HG02970 (cell line): ENCODE data around the gene RNF225.
"Not testable (repeated sequence)": the region's sequence is repeated elsewhere in the genome, so short reads cannot be mapped to it uniquely, and the experiment has no call there.

Source experiments
- ATAC-seq: cut with Tn5 transposase; IDR thresholded peaks from one replicate; pipeline ENCODE4 v1.9.1; 2021; ENCODE audit warnings: mild to moderate bottlenecking, moderate library complexity, moderate number of reproducible peaks; ENCODE audit not compliant: unreplicated experiment, low FRiP score

The RNF225 gene

DNA sequence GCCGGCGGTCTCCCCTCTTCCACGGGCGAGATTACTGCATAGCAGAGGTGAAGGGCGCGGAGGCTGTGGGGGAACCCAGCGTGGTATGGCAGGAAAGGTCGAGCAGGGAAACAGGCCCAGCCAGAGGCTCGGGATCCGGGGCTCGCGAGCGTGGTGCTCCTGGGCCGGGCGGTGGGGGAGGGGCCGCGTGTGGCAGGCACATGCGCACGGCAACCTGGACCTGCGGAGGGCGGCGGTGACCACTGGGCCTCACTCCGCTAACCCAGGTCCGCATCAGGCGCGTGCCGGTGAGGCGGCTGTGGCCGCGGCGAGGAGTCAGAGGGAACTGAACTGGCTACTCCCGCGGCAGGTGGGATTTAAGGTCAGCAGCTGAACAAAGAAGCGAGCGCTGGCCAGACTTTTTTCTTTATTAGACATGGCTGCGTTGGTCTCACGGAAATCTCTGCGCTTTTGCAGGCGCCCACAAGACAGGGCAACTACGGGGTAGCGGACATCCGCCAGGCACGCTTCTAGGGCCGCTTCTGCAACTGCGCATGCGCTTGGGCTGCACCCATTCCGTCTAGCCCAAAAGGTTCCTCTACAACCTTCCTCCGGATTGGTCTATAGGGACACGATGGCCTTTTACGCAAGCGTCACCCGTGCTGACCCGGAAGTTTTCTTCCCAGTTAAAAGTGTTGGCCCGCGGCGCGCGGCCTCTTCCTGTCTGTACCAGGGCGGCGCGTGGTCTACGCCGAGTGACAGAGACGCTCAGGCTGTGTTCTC lies 8.7 kb upstream of the RNF225 start, which contains the start of gene RPS5:
TSS of gene RPS5 (plus strand) at position 694 of the 762 bp plus-strand sequence. CDS start 869 bp downstream, outside the sequence.
- ATAC-seq, result peak; percentile 91

DNA sequence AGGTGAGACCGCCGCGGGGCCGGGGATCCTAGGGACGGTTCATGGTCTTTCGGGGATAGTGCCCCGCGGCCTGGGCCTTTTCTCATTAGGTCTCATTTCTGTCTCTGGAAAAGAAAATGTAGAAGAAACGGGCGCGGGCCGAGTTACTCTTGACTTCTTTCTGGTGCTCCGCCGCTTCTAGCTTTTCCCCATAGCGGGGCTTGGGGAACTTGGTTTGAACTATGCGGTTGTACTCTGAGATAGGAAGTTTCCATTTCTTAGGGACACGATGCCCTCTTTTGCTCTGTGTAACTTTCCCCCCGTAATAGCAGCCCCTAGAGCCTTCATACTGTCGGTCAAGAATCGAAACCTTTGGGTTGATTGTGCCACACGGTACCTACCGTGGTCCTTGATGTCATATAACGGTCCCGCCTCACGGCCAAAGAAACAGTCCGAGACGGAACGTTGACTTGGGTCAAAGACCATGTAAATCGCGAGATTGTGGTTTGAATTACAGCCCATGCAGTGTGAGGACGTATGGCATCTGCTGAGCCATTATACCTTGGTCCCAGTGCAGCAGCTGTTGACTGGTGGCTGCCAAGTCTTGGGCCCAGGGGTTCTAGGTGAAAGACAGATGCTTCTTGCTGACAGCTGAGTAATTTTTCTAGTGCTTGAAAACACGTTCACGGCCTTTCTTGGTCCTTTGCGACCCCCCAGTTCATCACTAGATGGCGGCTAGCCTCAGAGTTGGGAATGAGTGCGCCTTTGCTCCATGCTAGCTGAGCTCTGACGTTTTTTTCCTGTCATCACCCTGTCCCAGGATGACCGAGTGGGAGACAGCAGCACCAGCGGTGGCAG lies 7.9 kb upstream of the RNF225 start:
- ATAC-seq, result peak; percentile 5

DNA sequence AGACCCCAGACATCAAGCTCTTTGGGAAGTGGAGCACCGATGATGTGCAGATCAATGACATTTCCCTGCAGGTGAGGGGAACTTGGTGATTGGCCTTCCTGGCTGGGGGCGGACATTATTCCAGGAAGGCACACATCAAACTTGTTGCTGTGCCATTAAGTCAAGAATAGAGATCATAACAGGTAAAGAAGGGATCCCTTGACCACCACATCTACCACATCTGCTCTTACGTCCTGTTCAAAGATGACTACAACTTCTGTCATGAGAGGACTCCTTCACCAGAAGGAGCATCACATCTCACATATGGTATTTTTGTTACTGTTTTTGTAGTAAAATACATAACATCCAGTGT lies 7.3 kb upstream of the RNF225 start:
- no peak for ATAC-seq

DNA sequence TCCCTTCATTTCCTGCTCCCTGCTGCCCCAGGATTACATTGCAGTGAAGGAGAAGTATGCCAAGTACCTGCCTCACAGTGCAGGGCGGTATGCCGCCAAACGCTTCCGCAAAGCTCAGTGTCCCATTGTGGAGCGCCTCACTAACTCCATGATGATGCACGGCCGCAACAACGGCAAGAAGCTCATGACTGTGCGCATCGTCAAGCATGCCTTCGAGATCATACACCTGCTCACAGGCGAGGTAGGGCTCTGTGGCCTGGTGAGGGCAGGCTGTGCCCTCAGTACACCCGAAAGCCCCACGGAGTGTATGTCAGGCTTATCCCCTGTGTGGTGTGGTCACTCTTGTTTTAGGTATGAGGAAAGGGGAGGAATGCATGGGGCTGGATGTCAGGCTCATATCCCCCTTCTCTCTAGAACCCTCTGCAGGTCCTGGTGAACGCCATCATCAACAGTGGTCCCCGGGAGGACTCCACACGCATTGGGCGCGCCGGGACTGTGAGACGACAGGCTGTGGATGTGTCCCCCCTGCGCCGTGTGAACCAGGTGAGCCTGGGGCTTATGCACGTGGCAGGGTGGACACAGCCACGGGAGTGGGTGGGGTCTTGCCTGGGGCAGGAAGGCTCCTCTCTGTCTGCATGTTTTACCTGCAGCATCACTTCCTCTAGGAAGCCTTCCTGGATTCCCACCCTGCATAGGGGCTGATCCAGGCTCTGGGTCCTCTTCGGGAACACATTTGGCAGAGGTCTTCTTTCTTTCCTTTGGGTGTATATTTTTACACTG lies 2.3 kb upstream of the RNF225 start:
- ATAC-seq, result no peak

DNA sequence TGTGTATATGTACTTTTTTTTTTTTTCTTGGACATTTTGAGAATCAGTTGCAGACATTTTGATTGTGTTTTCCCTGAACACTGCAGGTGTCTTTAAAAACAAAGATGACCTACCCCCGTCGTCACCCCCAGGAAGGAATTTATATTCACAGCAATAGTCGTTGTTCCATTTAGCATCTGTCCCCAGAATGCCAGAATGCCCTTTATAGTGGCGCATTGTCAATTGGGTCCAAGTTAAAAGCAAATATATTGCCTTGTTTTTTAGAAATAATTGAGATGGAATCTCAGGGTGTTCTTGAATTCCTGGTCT lies 1.8 kb upstream of the RNF225 start:
- no peak for ATAC-seq

DNA sequence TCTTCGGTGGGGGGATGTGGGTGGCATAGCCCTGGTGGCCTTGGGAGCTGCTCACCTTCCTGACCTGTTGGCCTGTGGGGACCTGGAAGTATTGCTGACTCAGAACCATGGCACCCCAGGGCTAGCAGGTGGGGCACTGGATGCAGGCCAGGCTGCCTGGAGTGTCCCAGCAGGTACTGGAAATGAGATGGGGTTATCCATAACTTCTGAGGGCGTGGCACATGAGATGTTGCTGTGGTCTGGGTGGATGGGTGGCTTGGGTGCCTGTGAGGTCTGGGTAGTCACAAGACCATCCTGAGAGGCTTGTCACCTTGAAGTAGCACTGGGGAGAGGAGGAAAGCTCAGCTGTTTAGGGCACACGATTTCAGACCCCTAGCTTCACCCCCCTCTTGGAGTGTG lies 636 bp upstream of the RNF225 start:
- no peak for ATAC-seq

DNA sequence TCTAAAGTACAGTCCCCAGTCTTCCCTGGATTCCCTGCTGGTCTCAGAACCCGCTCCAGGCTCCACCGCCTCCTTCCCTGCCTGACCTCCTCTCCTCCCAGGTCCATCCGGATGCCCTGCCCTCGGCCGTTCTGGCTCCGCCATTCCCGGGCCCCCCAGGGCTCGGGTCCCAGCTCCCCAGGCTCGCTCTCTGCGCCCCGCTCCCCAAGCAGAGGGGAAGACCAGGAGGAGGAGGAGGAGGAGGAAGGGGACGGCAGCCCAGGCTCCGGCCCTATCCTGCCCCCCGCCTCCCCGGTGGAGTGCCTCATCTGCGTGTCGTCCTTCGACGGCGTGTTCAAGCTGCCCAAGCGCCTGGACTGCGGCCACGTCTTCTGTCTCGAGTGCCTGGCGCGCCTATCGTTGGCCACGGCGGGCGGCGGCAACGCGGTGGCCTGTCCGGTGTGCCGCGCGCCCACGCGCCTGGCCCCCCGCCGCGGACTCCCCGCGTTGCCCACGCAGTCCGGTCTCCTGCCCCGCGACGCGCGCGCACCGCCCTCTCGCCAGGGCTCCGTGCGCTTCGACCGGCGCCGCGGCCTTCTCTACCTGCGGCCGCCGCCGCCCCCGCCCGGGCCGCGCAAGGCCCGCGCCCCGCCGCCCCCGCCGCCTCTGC lies 647 bp downstream of the RNF225 start:
- ATAC-seq, result no peak

DNA sequence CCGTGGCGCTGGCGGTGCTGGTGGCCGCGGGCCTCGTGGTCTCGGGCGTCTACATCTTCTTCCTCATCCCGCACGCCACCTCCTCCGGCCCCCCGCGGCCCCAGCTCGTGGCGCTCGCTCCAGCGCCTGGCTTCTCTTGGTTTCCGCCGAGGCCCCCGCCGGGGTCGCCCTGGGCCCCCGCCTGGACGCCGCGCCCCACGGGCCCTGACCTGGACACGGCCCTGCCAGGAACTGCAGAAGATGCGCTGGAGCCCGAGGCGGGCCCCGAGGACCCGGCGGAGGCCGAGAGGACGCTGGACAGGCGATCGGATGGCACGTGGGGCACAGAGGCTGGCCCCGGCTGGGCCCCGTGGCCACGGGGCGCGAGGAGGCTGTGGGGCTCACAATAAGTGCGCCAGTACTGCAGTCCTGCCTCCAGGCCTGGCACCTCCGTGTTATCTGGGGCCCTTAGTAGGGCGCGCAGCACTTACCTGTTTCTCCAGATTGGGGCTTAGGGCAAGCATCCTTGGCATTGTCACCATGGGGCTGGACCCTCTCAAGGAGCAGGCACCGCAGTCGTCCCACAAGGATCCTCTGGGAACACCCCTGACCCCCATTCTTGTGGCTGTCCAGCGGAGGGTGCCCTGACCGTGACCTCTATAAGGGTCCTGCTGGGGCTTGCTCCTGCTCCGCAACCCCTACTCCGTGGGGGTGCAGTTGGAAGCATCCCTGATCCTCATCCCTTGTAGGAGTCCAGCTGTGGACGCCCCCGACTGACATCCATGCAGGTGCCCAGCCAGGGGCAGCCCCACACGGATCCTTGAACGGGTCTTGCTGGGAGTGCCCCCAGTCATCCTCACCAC lies 1.5 kb downstream of the RNF225 start:
- no peak for ATAC-seq

DNA sequence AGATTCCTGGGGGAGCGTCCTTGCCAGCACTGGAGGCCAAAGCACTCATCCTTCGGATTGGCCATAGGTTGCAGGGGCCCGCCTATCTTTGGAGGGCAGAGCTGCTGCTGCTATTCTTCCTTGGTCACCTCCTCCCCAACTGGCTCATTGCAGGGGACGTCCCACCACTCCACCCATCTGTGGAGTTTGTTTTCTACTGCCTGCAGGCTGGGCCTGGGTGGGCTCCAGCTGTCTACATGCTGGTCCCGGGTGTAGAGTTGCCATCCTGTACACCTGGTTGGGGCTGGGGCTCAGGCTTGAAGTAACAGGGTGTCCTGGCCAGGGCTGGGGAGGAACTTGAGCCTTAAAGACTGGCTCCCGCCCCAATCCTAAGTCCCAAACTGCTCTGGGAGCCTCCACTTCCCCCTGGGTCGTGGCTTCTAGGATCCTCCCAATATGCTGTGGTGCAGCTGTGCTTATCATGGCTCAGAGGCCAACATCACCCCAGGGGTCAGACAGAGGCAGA lies 2.1 kb downstream of the RNF225 start:
- no peak for ATAC-seq

DNA sequence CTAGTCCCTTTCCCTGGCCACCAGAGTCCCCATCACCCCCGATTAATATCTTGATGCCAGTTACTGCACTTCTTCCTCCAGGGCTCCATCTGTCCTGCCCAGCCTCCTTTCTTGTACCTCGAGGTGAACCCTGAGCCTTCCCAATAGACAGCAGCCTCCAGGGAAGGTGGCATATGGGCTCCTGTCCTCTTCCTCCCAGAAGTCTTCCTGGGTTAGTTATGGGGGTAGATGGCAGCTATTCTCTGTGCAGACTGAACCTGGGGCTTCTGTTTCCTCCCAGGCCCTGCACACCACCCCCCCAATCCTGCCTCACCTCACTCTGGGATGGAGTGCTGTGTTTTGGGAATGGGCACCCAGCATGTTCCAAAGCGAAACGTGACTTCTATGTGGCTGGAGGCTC lies 2.6 kb downstream of the RNF225 start:
- no peak for ATAC-seq

DNA sequence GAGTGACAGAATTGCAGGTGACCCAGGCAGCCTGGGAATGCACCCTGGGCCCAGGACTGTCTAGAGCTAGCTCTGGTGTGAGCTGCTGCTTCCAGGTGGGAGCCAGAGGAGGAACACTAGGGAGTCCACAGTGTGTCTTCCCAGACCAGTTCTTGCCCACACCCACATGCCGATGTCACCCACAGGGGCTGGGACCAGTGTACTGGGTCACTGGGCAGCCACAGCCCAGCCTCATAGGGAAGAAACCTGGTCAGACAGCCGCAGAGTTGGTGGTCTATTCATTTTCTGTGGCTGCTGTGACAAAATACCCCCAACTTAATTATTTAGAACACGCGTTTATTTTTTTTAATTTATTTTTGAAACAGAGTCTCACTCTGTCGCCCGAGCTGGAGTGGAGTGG lies 3.1 kb downstream of the RNF225 start:
- ATAC-seq, result no peak

DNA sequence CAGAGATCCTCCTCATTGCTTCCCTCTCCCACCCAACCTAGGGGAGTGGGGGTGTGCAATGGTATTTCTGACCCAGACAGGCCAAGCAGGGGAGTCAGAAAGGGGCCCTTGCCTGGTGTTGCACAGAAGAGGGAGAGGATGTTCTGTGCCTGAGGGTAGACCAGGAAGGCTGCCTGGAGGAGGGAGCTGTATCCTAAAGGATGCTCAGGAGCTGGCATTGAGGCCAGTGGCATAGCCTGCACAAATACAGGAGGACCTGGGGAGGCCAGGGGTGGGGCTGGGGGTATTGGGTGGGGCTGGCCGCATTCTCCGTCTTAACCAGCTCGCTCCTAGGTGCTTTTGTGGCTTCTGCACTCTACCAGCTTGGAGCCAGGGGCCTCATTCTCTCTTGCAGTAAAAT lies 4.4 kb downstream of the RNF225 start:
- ATAC-seq, result no peak

DNA sequence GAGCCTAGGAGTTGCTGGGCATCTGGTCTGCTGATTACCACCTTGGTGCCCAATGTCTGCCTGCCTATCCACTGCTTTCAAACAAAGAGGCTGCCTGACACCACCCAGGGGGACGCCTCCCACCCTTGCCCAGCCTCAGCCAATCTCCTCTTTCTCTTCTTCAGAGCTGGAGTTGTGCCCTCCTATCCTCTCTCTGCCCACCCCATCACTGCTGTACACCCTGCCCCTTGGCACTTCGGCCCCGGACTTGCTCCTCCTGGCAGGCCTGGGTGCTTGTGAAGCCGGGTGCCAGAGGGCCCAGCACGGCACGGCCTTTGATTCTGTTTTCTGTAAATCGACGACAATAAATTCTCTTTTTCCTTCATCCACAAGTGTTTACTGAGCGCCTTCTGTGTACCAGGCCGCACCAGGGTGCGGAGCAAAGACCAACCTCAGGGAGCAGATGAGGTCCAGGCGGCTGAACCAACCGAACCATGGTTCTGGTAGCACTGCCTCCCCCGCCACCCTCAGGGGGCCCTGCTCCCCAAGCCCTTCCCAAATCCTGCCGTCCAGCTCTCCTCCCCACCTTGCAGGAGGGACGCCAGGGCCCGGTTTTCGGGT lies 5.0 kb downstream of the RNF225 start:
- no peak for ATAC-seq

DNA sequence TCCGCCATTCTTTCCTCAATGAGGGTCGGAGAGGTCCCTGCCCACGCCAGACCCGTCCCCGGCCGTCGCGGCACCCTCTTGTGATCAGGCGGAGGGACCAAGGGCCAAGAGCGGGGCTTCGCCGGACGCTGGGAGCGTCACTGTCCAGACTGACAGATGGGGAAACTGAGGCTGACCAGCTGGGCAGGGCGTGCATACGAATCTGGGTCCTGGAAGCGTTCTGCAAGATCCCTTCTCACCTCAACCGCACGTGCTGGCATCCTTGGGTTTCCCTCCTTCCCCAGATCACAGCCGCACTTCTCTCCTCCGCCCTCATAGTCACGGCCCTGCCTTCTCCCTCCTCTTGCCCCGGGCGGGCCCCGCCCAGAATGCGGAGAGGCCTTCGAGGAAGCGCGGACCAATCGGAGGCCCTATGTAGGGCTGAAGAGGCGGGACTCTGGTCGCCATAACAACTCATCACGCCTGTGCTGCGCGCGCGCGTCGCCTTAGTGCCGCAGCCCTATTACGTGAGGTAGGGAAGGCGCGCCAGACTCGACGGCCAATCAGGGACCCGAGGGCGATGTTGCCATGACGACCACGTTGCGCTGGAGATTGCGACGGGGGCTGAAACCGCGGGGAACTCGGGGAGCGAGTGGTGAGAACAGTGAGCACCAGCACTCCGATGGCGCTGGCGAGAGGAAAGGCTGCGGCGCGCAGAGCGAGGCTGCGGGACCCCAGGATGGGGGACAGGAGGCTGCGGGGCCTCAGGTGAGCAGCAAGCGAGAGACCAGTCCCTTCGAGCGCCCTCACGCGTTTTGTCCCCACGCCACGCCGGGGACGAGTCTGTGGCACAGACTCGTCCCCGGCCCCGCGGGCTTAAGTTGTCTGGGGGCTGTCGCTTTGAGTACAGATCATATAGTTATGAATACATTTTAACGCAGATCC lies 5.7 kb downstream of the RNF225 start:
- ATAC-seq, result peak; percentile 98

DNA sequence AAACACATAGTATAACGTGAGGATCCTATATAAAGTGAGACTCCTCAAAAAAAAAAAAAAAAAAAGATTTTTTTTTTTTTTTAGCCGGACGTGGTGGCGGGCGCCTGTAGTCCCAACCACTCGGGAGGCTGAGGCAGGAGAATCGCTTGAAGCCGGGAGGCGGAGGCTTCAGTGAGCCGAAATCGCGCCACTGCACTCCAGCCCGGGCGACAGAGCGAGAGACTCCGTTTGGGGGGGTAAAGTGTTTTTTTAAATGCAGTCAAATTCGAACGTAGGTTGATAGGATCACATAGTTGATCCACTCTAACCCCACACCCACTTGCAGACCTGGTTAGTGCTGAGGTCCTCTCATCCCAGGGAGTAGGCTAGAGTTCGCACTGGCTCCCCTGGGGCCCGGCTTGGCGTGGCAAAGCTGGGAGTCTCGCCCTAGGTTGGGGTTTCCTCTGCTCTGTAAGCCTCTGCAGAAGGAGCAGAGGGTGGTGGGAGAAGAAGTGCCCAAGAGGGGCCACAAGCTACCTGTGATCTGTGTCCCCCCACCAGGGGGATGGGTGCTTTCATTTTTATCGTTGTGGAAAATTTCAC lies 6.5 kb downstream of the RNF225 start:
- no peak for ATAC-seq

DNA sequence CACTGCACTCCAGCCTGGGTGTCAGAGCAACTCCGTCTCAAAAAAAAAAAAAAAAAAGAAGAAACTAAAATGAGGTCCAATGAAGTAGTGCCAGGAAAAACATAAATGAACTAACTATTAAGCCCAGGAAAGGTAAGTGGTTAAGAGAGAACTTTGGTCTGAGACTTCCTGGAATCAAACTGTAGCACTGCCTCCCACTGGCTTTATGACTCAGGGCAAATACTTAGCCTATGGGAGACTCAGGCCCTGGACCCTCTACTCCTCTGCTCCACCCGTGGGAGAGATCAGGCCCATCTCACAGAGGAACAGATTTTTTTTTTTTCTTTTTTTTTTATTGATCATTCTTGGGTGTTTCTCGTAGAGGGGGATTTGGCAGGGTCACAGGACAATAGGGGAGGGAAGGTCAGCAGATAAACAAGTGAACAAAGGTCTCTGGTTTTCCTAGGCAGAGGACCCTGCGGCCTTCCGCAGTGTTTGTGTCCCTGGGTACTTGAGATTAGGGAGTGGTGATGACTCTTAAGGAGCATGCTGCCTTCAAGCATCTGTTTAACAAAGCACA lies 8.5 kb downstream of the RNF225 start:
- not testable (repeated sequence) for ATAC-seq

DNA sequence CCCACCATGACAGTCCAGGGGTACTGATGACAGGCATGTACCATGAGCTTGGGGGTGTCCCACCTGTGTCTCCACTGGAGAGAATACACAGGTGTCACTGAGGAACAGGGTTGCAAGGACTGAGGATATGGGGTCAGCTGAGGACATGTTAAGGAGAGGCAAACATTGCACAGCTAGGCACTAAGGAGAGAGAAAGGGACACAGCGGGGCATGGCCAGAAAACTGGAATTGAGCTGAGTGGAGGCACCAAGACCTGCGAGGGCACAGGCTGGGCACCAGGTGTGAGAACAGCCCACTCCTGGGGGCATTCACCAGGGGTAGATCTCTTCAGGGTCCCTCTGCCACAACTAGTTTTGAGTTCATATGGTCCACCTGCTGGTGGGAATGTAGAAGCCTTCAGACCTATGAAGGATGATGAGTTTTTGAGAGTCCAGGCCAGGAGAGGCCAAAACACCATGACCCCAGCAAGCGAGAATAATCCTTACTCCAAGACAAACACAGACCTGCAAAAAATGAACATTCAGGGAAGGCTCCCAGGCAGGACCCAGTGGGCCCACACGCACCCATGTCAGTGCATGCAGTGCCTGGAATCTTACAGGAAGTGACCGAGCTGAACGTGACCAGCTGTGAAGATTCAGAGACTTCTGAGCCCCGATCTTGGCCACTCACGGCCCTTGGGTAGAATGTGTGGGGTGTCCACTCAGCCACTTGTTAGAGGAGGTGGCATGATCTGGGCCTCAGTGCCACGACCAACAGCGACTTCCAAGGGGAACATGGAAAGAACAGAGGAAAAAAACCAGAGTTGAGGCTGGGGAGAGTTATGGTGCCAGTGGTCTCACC lies 11.6 kb downstream of the RNF225 start:
- ATAC-seq, result no peak
